GM18508 (cell line): ENCODE results near the gene TELO2.
"Not testable (repeated sequence)": the region's sequence is repeated elsewhere in the genome, so short reads cannot be mapped to it uniquely, and the experiment has no call there.

ENCODE experiments used
- ATAC-seq: cut with Tn5 transposase; IDR thresholded peaks from one replicate; pipeline ENCODE4 v1.9.1; 2021; ENCODE audit warnings: moderate number of reproducible peaks; ENCODE audit not compliant: insufficient read depth, unreplicated experiment

Gene TELO2

DNA sequence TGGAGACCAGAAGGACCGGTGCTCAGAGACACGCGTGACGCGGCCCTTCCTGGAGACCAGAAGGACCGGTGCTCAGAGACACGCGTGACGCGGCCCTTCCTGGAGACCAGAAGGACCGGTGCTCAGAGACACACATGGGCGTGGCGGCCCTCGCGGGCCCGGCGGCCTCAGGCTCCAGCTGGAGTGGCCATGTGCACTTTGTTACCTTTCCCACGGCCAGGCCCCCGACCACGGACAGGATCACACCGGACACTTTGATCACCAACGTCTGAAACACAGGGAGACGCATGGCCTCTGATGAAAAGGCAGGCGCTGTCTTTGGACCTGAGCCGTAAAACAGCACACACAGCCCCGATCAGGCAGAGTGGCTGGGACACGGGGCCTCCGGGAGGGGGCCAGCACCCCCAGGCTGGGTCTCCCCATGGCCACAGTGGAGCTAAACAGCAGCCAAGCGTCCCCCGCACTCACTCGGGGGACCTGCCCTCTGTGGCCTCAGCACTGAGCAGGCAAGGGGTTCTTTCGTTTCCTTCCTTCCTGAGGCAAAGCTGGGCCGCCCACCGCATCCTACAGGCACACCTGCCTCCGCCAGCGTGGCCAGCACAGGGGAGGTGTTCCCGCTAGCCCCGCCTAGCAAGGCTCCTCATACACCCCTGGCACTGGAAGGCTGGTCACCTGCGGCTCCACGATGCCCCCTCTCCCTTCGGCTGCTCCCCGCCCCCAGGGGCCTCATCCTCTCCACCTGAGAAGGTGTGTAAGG lies 35.5 kb upstream of the TELO2 start:
- ATAC-seq = no peak

DNA sequence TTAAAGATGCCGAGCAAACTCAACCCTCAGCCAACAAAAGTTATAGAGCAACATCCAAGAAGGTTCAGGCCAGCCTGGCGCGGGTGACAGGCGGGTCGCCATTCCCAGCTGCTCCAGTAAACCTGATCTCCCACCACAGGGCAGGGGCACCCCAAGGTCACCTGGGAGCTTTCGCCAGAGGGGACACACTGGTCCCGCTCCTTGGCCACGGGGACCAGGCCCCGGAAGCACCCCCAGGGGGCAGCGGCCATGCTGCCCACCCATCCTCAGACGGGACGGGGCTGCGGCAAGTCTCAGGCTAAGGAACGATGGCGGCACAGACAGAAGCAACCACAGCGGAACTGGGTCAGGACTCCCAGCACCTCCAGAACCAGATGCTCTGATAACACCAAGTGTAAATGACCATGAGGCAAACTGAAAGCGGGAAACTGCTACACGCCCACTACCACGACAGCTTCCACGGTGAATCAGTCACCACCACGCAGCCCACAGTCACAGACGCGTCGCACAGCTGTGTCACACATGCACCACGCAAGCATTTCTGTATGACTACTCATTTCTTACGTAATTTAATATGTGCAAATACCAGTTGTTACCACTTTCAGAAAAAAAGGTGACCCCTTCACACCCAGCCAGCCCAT lies 34.7 kb upstream of the TELO2 start:
- ATAC-seq = no peak

DNA sequence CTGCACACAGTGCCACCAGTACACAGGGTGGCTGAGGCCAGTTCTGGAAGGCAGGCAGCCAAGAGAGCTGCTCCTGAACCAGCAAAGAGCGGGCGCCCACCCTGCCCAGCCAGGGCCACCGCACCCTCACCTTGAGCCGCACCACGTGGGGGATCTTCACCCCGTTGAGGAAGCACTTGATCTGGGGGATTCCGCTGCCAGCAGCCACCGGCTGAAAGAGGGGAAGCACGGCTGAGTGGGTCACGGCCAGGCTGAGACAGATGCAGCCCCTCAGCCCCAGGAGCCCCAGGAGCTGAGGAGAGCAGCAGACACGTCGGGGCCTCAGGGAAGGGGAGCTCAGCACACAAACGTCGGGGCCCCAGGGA lies 34.2 kb upstream of the TELO2 start:
- no peak for ATAC-seq

DNA sequence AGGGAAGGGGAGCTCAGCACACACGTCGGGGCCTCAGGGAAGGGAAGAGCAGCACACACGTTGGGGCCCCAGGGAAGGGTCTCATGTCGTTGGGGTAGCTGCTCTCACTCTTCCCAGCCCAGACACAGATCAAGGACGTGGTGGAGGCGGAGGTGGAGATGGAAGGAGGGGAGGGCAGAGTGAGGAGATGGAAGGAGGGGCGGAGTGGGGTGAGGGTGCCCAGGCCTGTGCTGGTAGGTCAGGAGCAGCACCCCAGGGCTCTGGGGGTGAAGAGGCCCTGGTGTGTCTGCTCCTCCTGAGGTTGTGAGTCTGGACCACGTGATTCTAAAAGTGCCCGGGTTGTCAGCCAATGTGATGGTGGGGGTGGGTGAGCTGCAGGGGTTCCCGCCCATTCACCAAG lies 33.2 kb upstream of the TELO2 start:
- no peak for ATAC-seq

DNA sequence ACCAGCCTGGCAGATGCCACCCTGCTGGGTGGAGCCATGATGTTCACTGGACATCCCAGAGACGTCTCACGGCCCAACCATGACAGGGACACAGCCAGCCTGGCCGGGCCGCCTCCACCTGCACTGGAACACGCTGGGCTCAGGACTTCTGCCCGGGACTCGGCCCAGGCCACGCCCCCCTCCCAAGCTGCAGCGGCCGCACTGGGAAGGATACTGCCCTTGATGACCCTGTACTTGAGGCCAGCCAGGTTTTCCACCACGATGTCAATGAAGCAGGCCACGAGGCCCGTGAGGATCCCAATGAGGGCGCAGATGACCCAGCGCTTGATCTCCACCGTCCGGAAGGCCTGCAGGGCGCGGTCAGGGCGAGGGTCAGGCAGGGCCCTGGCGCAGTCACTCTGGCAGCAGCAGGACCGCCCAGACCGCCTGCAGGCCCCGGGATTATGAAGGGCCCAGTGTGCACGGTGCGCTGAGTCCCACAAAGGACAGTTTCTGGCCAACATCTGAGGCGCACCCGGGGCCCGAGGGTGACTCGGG lies 32.5 kb upstream of the TELO2 start:
- ATAC-seq = no peak

GRCh38 chr16:1461146-1461545 lies 32.0 kb upstream of the TELO2 start:
- ATAC-seq = no peak

- no peak for ATAC-seq
Measured at GRCh38 chr16:1464196-1464893, 28.8 kb upstream of the TELO2 start.

- no peak for ATAC-seq
Measured at GRCh38 chr16:1464894-1465566, 28.1 kb upstream of the TELO2 start.

DNA sequence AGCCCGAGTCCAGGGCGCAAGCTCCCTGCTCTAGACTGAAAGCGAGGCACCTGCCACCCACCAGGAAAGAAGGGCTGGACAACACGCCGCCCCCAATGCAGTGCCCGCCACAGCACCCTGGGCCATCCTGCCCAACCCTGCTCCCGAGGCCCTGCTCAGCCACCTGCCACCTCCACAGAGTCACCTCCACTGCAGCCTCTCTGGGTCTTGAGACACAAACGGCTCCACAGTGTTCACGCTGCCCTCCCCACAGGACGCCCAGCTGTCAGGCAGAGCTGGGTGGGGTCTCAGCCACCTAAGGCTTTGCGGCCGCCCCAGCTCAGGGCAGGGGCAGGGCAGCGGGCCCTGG lies 27.6 kb upstream of the TELO2 start:
- ATAC-seq = no peak

DNA sequence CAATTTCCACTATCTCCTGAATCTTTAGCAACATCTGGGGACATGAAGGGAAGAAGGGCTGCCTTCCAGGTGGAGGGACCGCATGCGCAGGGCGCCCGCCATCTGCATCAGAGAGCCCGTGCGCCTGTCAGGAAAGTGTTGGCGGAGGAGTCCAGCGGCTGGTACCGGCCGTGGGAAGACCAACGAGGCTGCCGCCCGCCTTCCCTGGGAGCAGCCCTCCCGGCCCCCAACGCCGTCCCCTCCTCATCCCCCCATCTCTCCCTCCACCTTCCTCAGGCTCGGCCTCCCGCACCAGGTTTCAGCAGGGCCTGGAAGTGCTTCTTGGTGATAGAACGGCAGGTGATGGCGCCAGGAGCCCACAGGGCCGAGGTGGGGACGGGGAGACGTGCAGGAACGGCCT lies 27.1 kb upstream of the TELO2 start:
- no peak for ATAC-seq

DNA sequence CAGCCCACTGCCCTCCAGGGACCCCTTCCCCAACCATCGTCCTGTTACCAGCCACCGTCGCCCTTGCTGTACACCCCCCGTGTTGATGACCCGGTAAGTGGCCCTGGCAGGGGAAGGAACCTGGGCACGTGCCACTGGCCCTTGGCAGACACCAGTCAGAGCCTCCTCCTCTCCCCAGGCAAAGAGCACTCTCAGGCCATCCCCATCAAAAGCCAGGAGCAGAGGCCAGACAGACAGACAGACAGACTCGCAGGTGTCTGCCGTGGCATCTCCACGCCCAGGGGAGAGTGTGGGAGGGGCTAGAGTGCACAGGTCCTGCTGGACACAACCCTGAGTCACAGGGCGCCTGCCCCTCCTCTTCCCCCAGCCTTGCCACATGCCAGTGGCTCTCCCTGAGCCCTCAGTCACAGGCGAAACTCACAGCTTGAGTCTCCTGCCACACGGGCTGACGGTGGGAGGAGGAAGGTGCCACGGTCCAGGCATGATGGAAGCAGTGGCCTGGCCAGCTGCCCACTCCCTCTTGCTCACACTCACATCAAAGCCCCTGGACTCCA lies 26.1 kb upstream of the TELO2 start:
- no peak for ATAC-seq

GRCh38 chr16:1468426-1468810 lies 24.7 kb upstream of the TELO2 start:
- no peak for ATAC-seq

DNA sequence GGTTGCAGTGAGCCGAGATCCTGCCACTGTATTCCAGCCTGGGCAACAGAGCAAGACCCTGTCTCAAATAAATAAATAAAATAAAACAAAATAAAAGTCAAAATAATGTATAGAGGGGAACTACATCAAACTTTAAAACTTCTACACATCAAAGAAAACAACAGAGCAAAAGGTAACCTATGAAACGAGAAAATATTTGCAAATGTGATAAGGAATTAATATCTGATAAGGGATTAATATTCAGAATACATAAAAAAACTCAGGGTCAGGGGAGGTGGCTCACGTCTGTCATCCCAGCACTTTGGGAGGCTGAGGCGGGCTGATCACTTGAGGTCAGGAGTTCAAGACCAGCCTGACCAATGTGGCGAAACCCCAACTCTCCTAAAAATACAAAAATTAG lies 24.0 kb upstream of the TELO2 start:
- not testable (repeated sequence) for ATAC-seq

GRCh38 chr16:1469693-1470201 lies 23.4 kb upstream of the TELO2 start:
- no peak for ATAC-seq

DNA sequence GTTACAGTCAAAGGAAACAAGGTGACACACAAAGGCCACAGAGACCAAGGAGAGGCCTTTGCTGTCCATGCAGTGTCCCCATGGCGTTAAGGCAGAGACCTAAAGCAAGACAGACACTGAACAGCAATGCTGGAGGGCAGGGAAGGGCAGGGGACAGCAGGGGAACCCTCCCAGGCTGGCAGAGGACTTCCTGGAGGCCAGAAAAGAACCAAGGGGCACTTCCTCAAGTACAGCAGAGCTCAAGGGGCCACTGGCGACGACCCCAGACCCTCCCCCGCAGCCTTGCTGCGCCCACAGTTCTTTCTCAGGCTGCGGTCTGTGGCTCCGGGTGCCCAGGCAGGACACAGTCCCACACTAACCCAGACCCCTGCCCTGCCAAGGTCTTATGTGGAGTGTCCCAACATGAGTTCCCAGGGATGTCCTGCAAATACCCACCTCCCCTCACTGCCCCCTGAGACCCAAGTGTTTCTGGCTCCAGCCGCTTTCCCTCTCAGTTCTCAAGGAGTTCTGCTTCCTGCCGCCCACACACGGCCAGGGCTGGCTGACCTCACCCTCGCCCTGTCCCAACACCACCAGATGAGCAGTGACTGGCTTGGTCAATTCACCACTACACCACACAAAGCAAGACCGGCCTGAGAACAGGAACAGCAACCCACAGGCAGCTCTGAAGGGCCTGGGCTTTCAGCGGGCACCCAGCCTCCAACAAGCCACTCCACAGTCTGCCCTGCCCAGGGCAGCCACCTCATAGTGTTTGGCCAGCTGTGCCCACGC lies 22.5 kb upstream of the TELO2 start:
- no peak for ATAC-seq

GRCh38 chr16:1471569-1472194 lies 21.5 kb upstream of the TELO2 start:
- ATAC-seq = no peak

DNA sequence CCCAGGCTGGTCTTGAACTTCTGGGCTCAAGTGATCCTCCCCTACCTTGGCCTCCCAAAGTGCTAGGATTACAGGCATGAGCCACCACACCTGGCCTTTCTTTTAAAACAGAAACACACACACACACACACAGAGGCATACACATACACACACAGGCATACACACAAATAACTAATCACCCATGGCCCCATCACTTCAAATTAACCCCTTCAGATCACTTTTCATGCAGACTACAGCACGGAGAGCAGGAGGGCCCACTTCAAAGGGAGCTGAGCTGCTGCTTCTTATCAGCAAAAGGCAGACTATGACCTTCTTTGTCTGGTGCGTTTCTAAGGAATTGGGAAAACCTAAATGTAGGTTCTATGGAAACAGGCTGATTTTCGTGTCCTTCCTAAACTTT lies 20.2 kb upstream of the TELO2 start:
- no peak for ATAC-seq

- ATAC-seq = no peak
Measured at GRCh38 chr16:1474082-1474795, 18.9 kb upstream of the TELO2 start.
